GM23338 (cell line): Measurements from ENCODE around the gene EID1. TPM values are rescaled to one million over a fixed set of nuclear protein-coding genes. Genes with fewer than 3 reads are reported as not detected.

Experiments
- ATAC-seq: fragments of 200-7000 bp; cut with Tn5 transposase; 3 replicates; pipeline ENCODE4 v1.9.1; 2020
- DNase-seq: peaks from one replicate; pipeline ENCODE4 v3.0.0-alpha.2; 2015; ENCODE audit warnings: low spot score
- H2AFZ ChIP-seq: fragments of 200-600 bp; sonication (generic); 2 replicates; pipeline ENCODE4 v1.8.0; 2016; ENCODE audit warnings: antibody characterized with exemption, mild to moderate bottlenecking, moderate library complexity
- H3F3A ChIP-seq: fragments of 200-600 bp; sonication (generic); replicated peaks from 2 replicates; pipeline ENCODE4 v1.8.0; 2017; ENCODE audit warnings: antibody characterized with exemption, mixed run types, low read depth
- H3K27ac ChIP-seq: fragments of 200-600 bp; sonication (generic); 2 replicates; pipeline ENCODE4 v1.6.1; 2016; ENCODE audit warnings: low read depth
- H3K27me3 ChIP-seq: fragments of 200-600 bp; sonication (generic); 2 replicates; pipeline ENCODE4 v1.8.0; 2016; ENCODE audit warnings: mild to moderate bottlenecking, mixed run types, moderate library complexity; ENCODE audit not compliant: insufficient read depth
- H3K36me3 ChIP-seq: fragments of 200-600 bp; sonication (generic); 2 replicates; pipeline ENCODE4 v1.8.0; 2016; ENCODE audit warnings: mild to moderate bottlenecking; ENCODE audit not compliant: insufficient read depth
- H3K4me1 ChIP-seq: fragments of 200-600 bp; sonication (generic); 2 replicates; pipeline ENCODE4 v1.8.0; 2016; ENCODE audit warnings: mild to moderate bottlenecking, moderate library complexity; ENCODE audit not compliant: insufficient read depth
- H3K4me2 ChIP-seq: fragments of 200-600 bp; sonication (generic); 2 replicates; pipeline ENCODE4 v1.7.1; 2017; ENCODE audit warnings: mixed run types
- H3K4me3 ChIP-seq: fragments of 200-600 bp; sonication (generic); 2 replicates; pipeline ENCODE4 v1.6.1; 2016; ENCODE audit warnings: mixed run types
- H3K79me2 ChIP-seq: fragments of 200-600 bp; sonication (generic); replicated peaks from 2 replicates; pipeline ENCODE4 v1.8.0; 2017; ENCODE audit warnings: mild to moderate bottlenecking; ENCODE audit not compliant: insufficient read depth
- H3K9me2 ChIP-seq: fragments of 200-600 bp; sonication (generic); 2 replicates; pipeline ENCODE4 v1.8.0; 2017; ENCODE audit not compliant: insufficient read depth
- H4K20me1 ChIP-seq: fragments of 200-600 bp; sonication (generic); replicated peaks from 2 replicates; pipeline ENCODE4 v1.8.0; 2017; ENCODE audit warnings: mild to moderate bottlenecking; ENCODE audit not compliant: insufficient read depth
- H3K27ac Mint-ChIP-seq: 2 replicates; pipeline ENCODE4 v1.8.0; 2020; ENCODE audit warnings: inconsistent platforms, mild to moderate bottlenecking, moderate library complexity, mixed read lengths
- H3K27me3 Mint-ChIP-seq: 3 replicates; pipeline ENCODE4 v1.8.0; 2022; ENCODE audit warnings: low read depth, mild to moderate bottlenecking, moderate library complexity, mixed read lengths, inconsistent platforms; ENCODE audit not compliant: insufficient read depth, poor library complexity
- H3K36me3 Mint-ChIP-seq: 3 replicates; pipeline ENCODE4 v1.8.0; 2021; ENCODE audit warnings: low read depth, mild to moderate bottlenecking, inconsistent platforms, moderate library complexity, mixed read lengths
- H3K4me1 Mint-ChIP-seq: 3 replicates; pipeline ENCODE4 v1.8.0; 2020; ENCODE audit warnings: mild to moderate bottlenecking, inconsistent platforms, mixed read lengths
- H3K4me3 Mint-ChIP-seq: 3 replicates; pipeline ENCODE4 v1.8.0; 2021; ENCODE audit warnings: moderate library complexity, mild to moderate bottlenecking, inconsistent platforms, mixed read lengths
- H3K9me3 Mint-ChIP-seq: 3 replicates; pipeline ENCODE4 v1.8.0; 2020; ENCODE audit warnings: moderate library complexity, mild to moderate bottlenecking, inconsistent platforms, mixed read lengths
- ETS1 ChIP-seq: IDR thresholded peaks from 2 replicates; pipeline ENCODE4 v1.6.1; 2016; ENCODE audit warnings: antibody characterized with exemption
- EZH2 ChIP-seq: fragments of 200-600 bp; sonication (generic); IDR thresholded peaks from one replicate; pipeline ENCODE4 v1.8.0; 2017; ENCODE audit warnings: antibody characterized with exemption, mild to moderate bottlenecking, low read depth; ENCODE audit not compliant: unreplicated experiment
- EZH2phosphoT487 ChIP-seq: fragments of 200-600 bp; sonication (generic); IDR thresholded peaks from one replicate; pipeline ENCODE4 v1.8.1; 2018; ENCODE audit warnings: antibody characterized with exemption; ENCODE audit not compliant: unreplicated experiment
- JUNB ChIP-seq: IDR thresholded peaks from one replicate; pipeline ENCODE4 v1.6.1; 2016; ENCODE audit warnings: antibody characterized with exemption; ENCODE audit not compliant: unreplicated experiment
- REST ChIP-seq: IDR thresholded peaks from one replicate; pipeline ENCODE4 v1.6.1; 2018; ENCODE audit warnings: antibody characterized with exemption; ENCODE audit not compliant: unreplicated experiment
- STAT1 ChIP-seq: IDR thresholded peaks from one replicate; pipeline ENCODE4 v1.6.1; 2016; ENCODE audit warnings: antibody characterized with exemption; ENCODE audit not compliant: unreplicated experiment
- ZNF462 ChIP-seq: fragments of 250-450 bp; sonication (Bioruptor Pico); IDR thresholded peaks from 2 replicates; pipeline ENCODE4 v1.5.0; 2020; ENCODE audit warnings: mild to moderate bottlenecking, moderate library complexity
- polyA plus RNA-seq: library from polyadenylated mRNA; unstranded; fragments of >200 nt; fragmentation: Nextera tagmentation; extraction: Ambion mirVana; gene quantifications from 2 replicates; pipeline ENCODE4 v1.2.1, GENCODE V29; 2016
- total RNA-seq: library from RNA; depleted of rRNA; stranded (reverse); fragments of >200 nt; shearing (Covaris generic); gene quantifications from 2 replicates; pipeline ENCODE4 v1.2.3, GENCODE V29; 2014

Gene EID1
- total and polyA plus RNA-seq, 2 experiments from 2014 or later: 113 to 324 TPM

DNA sequence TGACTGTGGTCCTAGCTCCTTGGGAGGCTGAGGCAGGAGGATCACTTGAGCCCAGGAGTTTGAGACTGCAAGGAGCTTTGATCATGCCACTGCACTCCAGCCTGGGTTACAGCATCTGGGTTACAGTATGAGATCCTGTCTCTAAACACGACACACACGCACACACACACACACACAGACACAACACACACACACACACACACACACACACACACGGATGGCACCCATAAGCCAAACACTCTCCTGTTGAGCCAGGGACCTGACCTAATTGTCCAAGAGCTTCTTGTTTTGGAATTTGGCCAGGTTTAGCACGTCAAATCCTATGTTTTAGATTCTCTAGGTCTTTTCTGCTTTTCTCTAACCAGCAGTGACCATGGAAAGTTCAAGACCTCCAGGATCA is 26.8 kb downstream of the EID1 start:
- Histone ChIP-seq H3K4me1 (no peaks in the 10 kb centered on the region), H3F3A (no peaks in the 10 kb centered on the region), H3K4me3 (no peak overlapping the region), H3K27me3 (no peaks in the 10 kb centered on the region), H3K4me2 (no peak overlapping the region), H3K27ac (no peak overlapping the region), H3K9me2 (no peaks in the 10 kb centered on the region), H2AFZ (no peak overlapping the region), H3K36me3 (no peaks in the 10 kb centered on the region), H4K20me1 (no peaks in the 10 kb centered on the region), H3K79me2 (no peaks in the 10 kb centered on the region)
- Mint-ChIP-seq H3K4me1 (0 out of 3 replicates have a peak, but pooled peaks cover 2% of the 10 kb centered on the region), H3K27ac (no peak overlapping the region), H3K9me3 (no peaks in the 10 kb centered on the region), H3K27me3 (no peaks in the 10 kb centered on the region), H3K36me3 (no peaks in the 10 kb centered on the region), H3K4me3 (no peak overlapping the region)
- no peak for TF ChIP-seq ETS1
- no peak for TF ChIP-seq ZNF462 (CRISPR knock-in tag)
- no peak for TF ChIP-seq EZH2phosphoT487
- no peak for TF ChIP-seq JUNB
- DNase-seq (no peak), ATAC-seq (no peak)

DNA sequence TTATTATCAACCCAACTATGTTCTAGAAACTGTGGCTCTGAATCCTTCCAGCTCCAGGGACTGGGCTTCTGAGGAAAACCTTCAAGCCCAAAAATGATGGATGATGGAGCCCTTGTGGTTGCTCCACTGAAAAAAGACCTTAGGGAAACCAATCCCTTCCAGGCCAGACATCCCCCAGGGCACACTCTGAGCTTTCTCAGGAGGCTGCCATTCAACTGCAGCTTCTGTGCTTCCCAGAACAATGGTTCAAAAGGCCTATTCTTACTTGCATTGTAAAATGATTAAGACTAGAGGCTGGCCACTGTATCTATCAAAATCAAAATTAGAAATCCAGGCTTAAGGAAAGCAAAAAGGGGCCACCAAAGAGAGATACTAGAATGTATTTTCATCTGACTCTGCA is 27.3 kb downstream of the EID1 start:
- H3K4me3 Mint-ChIP-seq: no peak overlapping the region
- Histone ChIP-seq H3K9me2 (no peaks in the 10 kb centered on the region), H3K4me1 (no peaks in the 10 kb centered on the region), H3K27me3 (no peaks in the 10 kb centered on the region), H4K20me1 (no peaks in the 10 kb centered on the region), H2AFZ (no peak overlapping the region), H3K27ac (no peak overlapping the region), H3K4me2 (no peak overlapping the region), H3F3A (no peaks in the 10 kb centered on the region), H3K36me3 (no peaks in the 10 kb centered on the region), H3K79me2 (no peaks in the 10 kb centered on the region), H3K4me3 (no peak overlapping the region)
- H3K27ac Mint-ChIP-seq: no peak overlapping the region
- no peaks in the 10 kb centered on the region for H3K9me3 Mint-ChIP-seq
- no peak for ATAC-seq
- 0 out of 3 replicates have a peak, but pooled peaks cover 2% of the 10 kb centered on the region for H3K4me1 Mint-ChIP-seq
- H3K27me3 Mint-ChIP-seq: no peaks in the 10 kb centered on the region
- H3K36me3 Mint-ChIP-seq: no peaks in the 10 kb centered on the region
- no peak for DNase-seq
- TF ChIP-seq EZH2 (no peak), STAT1 (no peak), ETS1 (no peak), REST (no peak)
